GM19023 (cell line): ENCODE data around the gene TRIM3.
A peak's percentile ranks its signal among the peaks of the same experiment; 100 is the strongest.

Experiments
- ATAC-seq: cut with Tn5 transposase; IDR thresholded peaks from one replicate; pipeline ENCODE4 v1.9.1; 2021; ENCODE audit warnings: mild to moderate bottlenecking, moderate library complexity; ENCODE audit not compliant: unreplicated experiment

TRIM3 gene

GRCh38 chr11:6442441-6442840 lies 31.3 kb downstream of the TRIM3 start:
- ATAC-seq, result no peak

GRCh38 chr11:6440906-6441358 lies 32.8 kb downstream of the TRIM3 start, which contains the start of gene HPX:
HPX (minus strand) TSS chr11:6440987; CDS start chr11:6440963, 24 bp downstream.
- no peak for ATAC-seq

GRCh38 chr11:6438979-6439571 lies 34.7 kb downstream of the TRIM3 start:
- no peak for ATAC-seq

- no peak for ATAC-seq
These were observed 35.7 kb downstream of the TRIM3 start for GRCh38 chr11:6437993-6438392.

GRCh38 chr11:6437423-6437822 lies 36.3 kb downstream of the TRIM3 start:
- no peak for ATAC-seq

- no peak for ATAC-seq
These were observed 39.6 kb downstream of the TRIM3 start for GRCh38 chr11:6433998-6434660.

GRCh38 chr11:6431861-6432260 lies 41.9 kb downstream of the TRIM3 start:
- no peak for ATAC-seq

- no peak for ATAC-seq
These were observed 46.2 kb downstream of the TRIM3 start for GRCh38 chr11:6427516-6427915.

GRCh38 chr11:6420677-6421076 lies 53.1 kb downstream of the TRIM3 start:
- no peak for ATAC-seq

- peak; percentile 54 for ATAC-seq
These were observed 54.6 kb downstream of the TRIM3 start, which contains the start of gene APBB1 for GRCh38 chr11:6419009-6419631. APBB1 (minus strand) TSS chr11:6419094; CDS start chr11:6411347, 7,747 bp downstream.

GRCh38 chr11:6418557-6419008 lies 55.2 kb downstream of the TRIM3 start:
- peak; percentile 4 for ATAC-seq

- ATAC-seq, result no peak
These were observed 55.7 kb downstream of the TRIM3 start for GRCh38 chr11:6417907-6418556.

GRCh38 chr11:6415797-6416196 lies 57.9 kb downstream of the TRIM3 start:
- no peak for ATAC-seq

- ATAC-seq, result no peak
These were observed 58.8 kb downstream of the TRIM3 start for GRCh38 chr11:6414874-6415328.

GRCh38 chr11:6413791-6414201 lies 59.9 kb downstream of the TRIM3 start:
- ATAC-seq, result no peak

- no peak for ATAC-seq
These were observed 62.1 kb downstream of the TRIM3 start for GRCh38 chr11:6411594-6412031.

GRCh38 chr11:6410695-6411430 lies 62.9 kb downstream of the TRIM3 start:
- no peak for ATAC-seq

- ATAC-seq, result no peak
These were observed 67.4 kb downstream of the TRIM3 start for GRCh38 chr11:6406370-6406769.

- no peak for ATAC-seq
These were observed 67.9 kb downstream of the TRIM3 start for GRCh38 chr11:6405846-6406245.

- ATAC-seq, result no peak
These were observed 68.6 kb downstream of the TRIM3 start for GRCh38 chr11:6405052-6405667.
